Measurements from ENCODE around the gene VTN. TPM values are rescaled to one million over a fixed set of nuclear protein-coding genes. Genes with fewer than 3 reads are reported as not detected.

Gene VTN
- polyA plus RNA-seq, 1 donor (not counting 4 experiments of a cell fraction or from before 2014, with no cell fraction given): not detected

DNA sequence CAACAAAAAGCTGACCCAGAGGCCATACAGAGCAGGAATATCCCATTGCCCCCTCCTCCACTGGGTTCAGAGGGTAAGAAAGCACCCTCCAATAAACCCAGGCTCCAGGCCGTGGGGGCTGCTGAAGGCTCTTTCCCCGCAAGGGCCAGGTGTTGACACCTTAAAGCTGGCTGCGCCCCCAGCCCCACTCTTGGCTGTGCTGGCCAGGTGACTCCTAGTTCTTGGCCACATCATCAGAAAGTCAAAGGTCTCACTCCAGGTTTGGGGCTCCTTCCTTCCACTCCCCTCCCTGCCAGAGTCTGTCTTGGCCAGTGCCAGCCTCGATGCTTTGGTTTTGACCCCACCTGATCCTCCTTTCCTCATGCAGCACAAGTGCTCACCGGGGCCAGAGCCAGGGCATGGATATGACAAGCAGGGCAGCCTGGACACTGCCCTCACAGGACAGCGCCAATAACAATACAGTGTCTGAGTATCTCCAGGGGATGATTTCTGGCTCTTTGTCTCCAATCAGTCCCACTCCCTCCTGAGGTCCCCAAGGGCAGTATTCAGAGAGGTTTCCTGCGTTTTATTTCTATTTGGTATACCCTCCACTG lies 27.7 kb upstream of the VTN start:
- Histone ChIP-seq H2AFZ (ENCODE audit: control insufficient read depth, low read length) (no peak overlapping the region), H3K79me2 (ENCODE audit: control insufficient read depth, insufficient read depth, low read length) (no peaks in the 10 kb centered on the region), H3K9ac (ENCODE audit: control insufficient read depth, extremely low read depth, insufficient read depth, low read length) (no peak overlapping the region), H3K4me1 (ENCODE audit: control insufficient read depth, extremely low read depth, insufficient read depth, low read length) (peaks cover 19% of the 10 kb centered on the region), H3K4me2 (ENCODE audit: control insufficient read depth, extremely low read depth, insufficient read depth, low read depth, low read length) (no peak overlapping the region), H3K27me3 (ENCODE audit: control insufficient read depth, extremely low read depth, insufficient read depth, low read length) (no peaks in the 10 kb centered on the region), H3K4me3 (ENCODE audit: control insufficient read depth in 2 of 3, extremely low read depth in 1 of 3, insufficient read depth in 2 of 3, low read depth in 1 of 3, low read length in 3 of 3) (no peak overlapping the region), H4K20me1 (ENCODE audit: control insufficient read depth, extremely low read depth, insufficient read depth, low read length) (no peaks in the 10 kb centered on the region), H3K36me3 (ENCODE audit: control insufficient read depth in 2 of 2, extremely low read depth in 1 of 2, insufficient read depth in 2 of 2, low read length in 2 of 2) (no peaks in the 10 kb centered on the region), H3K27ac (ENCODE audit: control insufficient read depth, insufficient read depth, low read length) (no peak overlapping the region), H3K9me1 (ENCODE audit: control insufficient read depth, extremely low read depth, insufficient read depth, low read length) (no peaks in the 10 kb centered on the region), H3K9me3 (ENCODE audit: control insufficient read depth, low read depth, low read length) (no peaks in the 10 kb centered on the region)
- no peak for TF ChIP-seq EZH2 (IDR thresholded peaks at IDR 0.05; ENCODE audit: low read length)
- no peak for DNase-seq (ENCODE audit: low read depth, low spot score)
- no peak for FAIRE-seq
- dilution Hi-C loops (cut with MboI; ENCODE audit: extremely low pct_ligation_motif_present, low sequenced_read_pairs): no loop called here

GRCh38 chr17:28397275-28397674 lies 27.2 kb upstream of the VTN start:
- H3K36me3 ChIP-seq (ENCODE audit: control insufficient read depth in 2 of 2, extremely low read depth in 1 of 2, insufficient read depth in 2 of 2, low read length in 2 of 2): no peaks in the 10 kb centered on the region
- no peaks in the 10 kb centered on the region for H3K9me1 ChIP-seq (ENCODE audit: control insufficient read depth, extremely low read depth, insufficient read depth, low read length)
- no peak overlapping the region for H3K4me2 ChIP-seq (ENCODE audit: control insufficient read depth, extremely low read depth, insufficient read depth, low read depth, low read length)
- no peak for DNase-seq (ENCODE audit: low read depth, low spot score)
- no peak overlapping the region for H3K4me3 ChIP-seq (ENCODE audit: control insufficient read depth in 2 of 3, extremely low read depth in 1 of 3, insufficient read depth in 2 of 3, low read depth in 1 of 3, low read length in 3 of 3)
- TF ChIP-seq EZH2 (IDR thresholded peaks at IDR 0.05; ENCODE audit: low read length) (no peak), CTCF (optimal IDR thresholded peaks at IDR 0.05 in 1 of 3, IDR thresholded peaks at IDR 0.05 in 1 of 3, conservative IDR thresholded peaks at IDR 0.05 in 1 of 3; ENCODE audit: extremely low read depth in 1 of 3, insufficient read depth in 2 of 3, low read length in 3 of 3) (no peak)
- no peak overlapping the region for H3K9ac ChIP-seq (ENCODE audit: control insufficient read depth, extremely low read depth, insufficient read depth, low read length)
- H2AFZ ChIP-seq (ENCODE audit: control insufficient read depth, low read length): no peak overlapping the region
- no peaks in the 10 kb centered on the region for H3K79me2 ChIP-seq (ENCODE audit: control insufficient read depth, insufficient read depth, low read length)
- dilution Hi-C loops (cut with MboI; ENCODE audit: extremely low pct_ligation_motif_present, low sequenced_read_pairs): no loop called here
- H3K4me1 ChIP-seq (ENCODE audit: control insufficient read depth, extremely low read depth, insufficient read depth, low read length): peaks cover 18% of the 10 kb centered on the region
- no peaks in the 10 kb centered on the region for H4K20me1 ChIP-seq (ENCODE audit: control insufficient read depth, extremely low read depth, insufficient read depth, low read length)
- H3K27me3 ChIP-seq (ENCODE audit: control insufficient read depth, extremely low read depth, insufficient read depth, low read length): no peaks in the 10 kb centered on the region
- no peak for FAIRE-seq
- H3K27ac ChIP-seq (ENCODE audit: control insufficient read depth, insufficient read depth, low read length): no peak overlapping the region
- H3K9me3 ChIP-seq (ENCODE audit: control insufficient read depth, low read depth, low read length): no peaks in the 10 kb centered on the region

All from keratinocyte (primary cell).